Subcutaneous abdominal adipose tissue (tissue), 5 donors: ENCODE measurements around the gene PRMT1.

Experiments used
- H3K27ac ChIP-seq: one replicate; pipeline ENCODE4 v1.7.0; 2013; ENCODE audit warnings: low read depth, mild to moderate bottlenecking, inconsistent platforms, low read length, moderate library complexity
- H3K27me3 ChIP-seq, 5 donors: one replicate each; pipeline ENCODE4 v1.7.0; 2013; ENCODE audit warnings: low read length in 5 of 5, inconsistent platforms in 1 of 5; ENCODE audit not compliant: control insufficient read depth in 5 of 5, insufficient read depth in 4 of 5
- H3K36me3 ChIP-seq, 5 donors: one replicate each; pipeline ENCODE4 v1.7.0; 2013; ENCODE audit warnings: low read length in 5 of 5; ENCODE audit not compliant: control insufficient read depth in 5 of 5, insufficient read depth in 5 of 5
- H3K4me1 ChIP-seq, 5 donors: one replicate each; pipeline ENCODE4 v1.7.0; 2013; ENCODE audit warnings: low read length in 5 of 5, mild to moderate bottlenecking in 3 of 5, moderate library complexity in 1 of 5; ENCODE audit not compliant: control insufficient read depth in 5 of 5, insufficient read depth in 5 of 5
- H3K4me3 ChIP-seq, 5 donors: one replicate each; pipeline ENCODE4 v1.7.0; 2013; ENCODE audit warnings: low read length in 5 of 5, low read depth in 1 of 5
- H3K9ac ChIP-seq, 5 donors: one replicate each; pipeline ENCODE4 v1.7.0; 2013; ENCODE audit warnings: low read length in 5 of 5, mild to moderate bottlenecking in 4 of 5, moderate library complexity in 3 of 5
- H3K9me3 ChIP-seq, 5 donors: one replicate each; pipeline ENCODE4 v1.7.0; 2013; ENCODE audit warnings: low read length in 5 of 5; ENCODE audit not compliant: control insufficient read depth in 5 of 5
- donor health status: healthy.
- donor health status: healthy.
- donor health status: healthy.
- donor health status: healthy.
- donor health status: healthy.

Gene PRMT1

GRCh38 chr19:49666120-49666444 is 11.0 kb upstream of the PRMT1 start:
- H3K36me3 ChIP-seq, result peaks cover 0 to 29% (median 22%) of the 10 kb centered on the region in 5 donors
- H3K9ac ChIP-seq, result peak overlapping the region; percentile 63 to 87 (median 76)
- H3K27ac ChIP-seq, result peak overlapping the region; percentile 83

GRCh38 chr19:49667473-49667872 is 9.6 kb upstream of the PRMT1 start:
- Histone ChIP-seq H3K9me3 (no peaks in the 10 kb centered on the region), H3K36me3 (peaks cover 0 to 15% (median 11%) of the 10 kb centered on the region in 5 donors), H3K27ac (no peak overlapping the region), H3K9ac (no peak overlapping the region), H3K4me1 (peaks cover 0 to 34% (median 31%) of the 10 kb centered on the region in 5 donors), H3K4me3 (no peak overlapping the region), H3K27me3 (no peaks in the 10 kb centered on the region)

More at GRCh38 chr19:49666120-49666444, 11.0 kb upstream of the PRMT1 start:
- H3K9me3 ChIP-seq, result no peaks in the 10 kb centered on the region
- H3K4me1 ChIP-seq, result peaks cover 0 to 30% (median 26%) of the 10 kb centered on the region in 5 donors
- H3K27me3 ChIP-seq, result no peaks in the 10 kb centered on the region
- H3K4me3 ChIP-seq, result peak overlapping the region; percentile 60 to 89 (median 78)

GRCh38 chr19:49669516-49669915 is 7.6 kb upstream of the PRMT1 start:
- H3K4me3 ChIP-seq, result no peak overlapping the region
- H3K9ac ChIP-seq, result no peak overlapping the region
- H3K9me3 ChIP-seq, result no peaks in the 10 kb centered on the region
- no peaks in the 10 kb centered on the region for H3K27me3 ChIP-seq
- no peak overlapping the region for H3K27ac ChIP-seq
- peaks cover 0 to 25% (median 22%) of the 10 kb centered on the region in 5 donors for H3K4me1 ChIP-seq
- H3K36me3 ChIP-seq, result peaks cover 0 to 7% (median 4%) of the 10 kb centered on the region in 5 donors

- no peaks in the 10 kb centered on the region for H3K9me3 ChIP-seq
- no peak overlapping the region for H3K27ac ChIP-seq
- H3K36me3 ChIP-seq, result peaks cover 0 to 7% (median 4%) of the 10 kb centered on the region in 5 donors
- H3K4me3 ChIP-seq, result peak overlapping the region in 1 of 5 donors; percentile 19
- H3K4me1 ChIP-seq, result peaks cover 2 to 13% (median 8%) of the 10 kb centered on the region in 5 donors
- peak overlapping the region in 2 of 5 donors; percentile 10 to 66 for H3K9ac ChIP-seq
- H3K27me3 ChIP-seq, result no peaks in the 10 kb centered on the region
These were observed 4.7 kb upstream of the PRMT1 start for GRCh38 chr19:49672131-49672919.

GRCh38 chr19:49676136-49676783 is 811 bp upstream of the PRMT1 start:
- no peaks in the 10 kb centered on the region for H3K9me3 ChIP-seq
- peak overlapping the region in 4 of 5 donors; percentile 68 to 89 (median 85) for H3K9ac ChIP-seq
- peaks cover 0 to 3% (median 0%) of the 10 kb centered on the region in 5 donors for H3K36me3 ChIP-seq
- H3K27me3 ChIP-seq, result no peaks in the 10 kb centered on the region
- H3K4me3 ChIP-seq, result peak overlapping the region; percentile 58 to 74 (median 69)
- H3K4me1 ChIP-seq, result peaks cover 2 to 48% (median 33%) of the 10 kb centered on the region in 5 donors
- peak overlapping the region; percentile 88 for H3K27ac ChIP-seq

- peak overlapping the region; percentile 88 for H3K27ac ChIP-seq
- H3K4me1 ChIP-seq, result peaks cover 2 to 50% (median 34%) of the 10 kb centered on the region in 5 donors
- peaks cover 0 to 5% (median 2%) of the 10 kb centered on the region in 5 donors for H3K36me3 ChIP-seq
- peak overlapping the region; percentile 17 to 95 (median 91) for H3K9ac ChIP-seq
- no peaks in the 10 kb centered on the region for H3K27me3 ChIP-seq
- H3K9me3 ChIP-seq, result no peaks in the 10 kb centered on the region
- peak overlapping the region; percentile 74 to 96 (median 89) for H3K4me3 ChIP-seq
These were observed 264 bp upstream of the PRMT1 start for GRCh38 chr19:49676784-49677230.

- Histone ChIP-seq H3K4me1 (peaks cover 2 to 51% (median 36%) of the 10 kb centered on the region in 5 donors), H3K27ac (peak overlapping the region; percentile 88), H3K36me3 (peaks cover 0 to 12% (median 10%) of the 10 kb centered on the region in 5 donors), H3K9ac (peak overlapping the region; percentile 17 to 95 (median 91)), H3K4me3 (peak overlapping the region; percentile 72 to 96 (median 89)), H3K27me3 (no peaks in the 10 kb centered on the region), H3K9me3 (no peaks in the 10 kb centered on the region)
These were observed 1.0 kb downstream of the PRMT1 start for GRCh38 chr19:49677901-49678674.

GRCh38 chr19:49678985-49679770 is 2.1 kb downstream of the PRMT1 start:
- peak overlapping the region; percentile 88 for H3K27ac ChIP-seq
- H3K9ac ChIP-seq, result peak overlapping the region in 1 of 5 donors; percentile 37
- H3K4me1 ChIP-seq, result peaks cover 2 to 51% (median 36%) of the 10 kb centered on the region in 5 donors

GRCh38 chr19:49679771-49680413 is 2.8 kb downstream of the PRMT1 start:
- peak overlapping the region; percentile 50 for H3K27ac ChIP-seq
- no peaks in the 10 kb centered on the region for H3K27me3 ChIP-seq
- peaks cover 0 to 28% (median 26%) of the 10 kb centered on the region in 5 donors for H3K36me3 ChIP-seq
- H3K9ac ChIP-seq, result peak overlapping the region in 2 of 5 donors; percentile 8 to 68
- H3K4me3 ChIP-seq, result no peak overlapping the region
- H3K4me1 ChIP-seq, result peaks cover 2 to 51% (median 36%) of the 10 kb centered on the region in 5 donors
- no peaks in the 10 kb centered on the region for H3K9me3 ChIP-seq

More at GRCh38 chr19:49678985-49679770, 2.1 kb downstream of the PRMT1 start:
- Histone ChIP-seq H3K36me3 (peaks cover 0 to 21% (median 18%) of the 10 kb centered on the region in 5 donors), H3K9me3 (no peaks in the 10 kb centered on the region), H3K4me3 (no peak overlapping the region), H3K27me3 (no peaks in the 10 kb centered on the region)
